Measurements from ENCODE around the gene THAP7.

Gene THAP7

DNA sequence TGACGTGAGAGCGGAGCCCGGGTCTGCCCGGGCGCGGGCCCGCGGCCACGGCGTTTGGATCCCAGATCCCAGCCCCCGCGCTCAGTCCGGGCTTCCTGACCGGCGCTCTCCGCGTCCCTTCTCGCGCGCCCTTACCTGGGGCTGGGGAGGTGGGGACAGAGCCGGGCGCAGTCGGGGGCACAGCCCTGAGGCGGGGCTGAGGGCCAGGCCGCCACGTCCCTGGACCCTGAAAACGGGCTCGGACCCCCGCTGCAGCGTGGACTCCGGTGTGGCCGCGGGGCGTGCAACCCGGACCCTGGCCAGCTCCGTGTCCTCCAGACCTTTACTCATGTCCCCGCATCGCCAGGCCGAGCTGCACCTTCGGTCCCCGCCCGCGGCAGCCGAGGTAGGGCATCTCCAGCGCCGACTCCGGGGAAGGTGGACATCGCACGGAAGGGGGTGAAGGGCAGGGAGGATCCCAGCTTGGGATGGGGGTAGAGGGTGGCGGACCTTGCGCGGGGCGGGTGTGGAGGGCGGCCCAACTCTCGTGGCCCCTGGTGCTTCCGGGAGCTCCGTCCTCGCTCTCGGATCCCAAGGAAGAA is 44.7 kb downstream of the THAP7 start:
- TF ChIP-seq SIN3A (IDR thresholded peaks at IDR 0.05; ENCODE audit: borderline replicate concordance, insufficient read depth, low read length) (no peak), TAF1 (IDR thresholded peaks at IDR 0.05; ENCODE audit: borderline replicate concordance, insufficient read depth, low read length) (no peak), FOXP2 (optimal IDR thresholded peaks at IDR 0.05; ENCODE audit: borderline replicate concordance, extremely low read depth, extremely low read length, insufficient read depth) (no peak), POLR2AphosphoS5 (IDR thresholded peaks at IDR 0.05; ENCODE audit: low read depth, low read length) (no peak)
- TF ChIP-seq, protein P1, sequence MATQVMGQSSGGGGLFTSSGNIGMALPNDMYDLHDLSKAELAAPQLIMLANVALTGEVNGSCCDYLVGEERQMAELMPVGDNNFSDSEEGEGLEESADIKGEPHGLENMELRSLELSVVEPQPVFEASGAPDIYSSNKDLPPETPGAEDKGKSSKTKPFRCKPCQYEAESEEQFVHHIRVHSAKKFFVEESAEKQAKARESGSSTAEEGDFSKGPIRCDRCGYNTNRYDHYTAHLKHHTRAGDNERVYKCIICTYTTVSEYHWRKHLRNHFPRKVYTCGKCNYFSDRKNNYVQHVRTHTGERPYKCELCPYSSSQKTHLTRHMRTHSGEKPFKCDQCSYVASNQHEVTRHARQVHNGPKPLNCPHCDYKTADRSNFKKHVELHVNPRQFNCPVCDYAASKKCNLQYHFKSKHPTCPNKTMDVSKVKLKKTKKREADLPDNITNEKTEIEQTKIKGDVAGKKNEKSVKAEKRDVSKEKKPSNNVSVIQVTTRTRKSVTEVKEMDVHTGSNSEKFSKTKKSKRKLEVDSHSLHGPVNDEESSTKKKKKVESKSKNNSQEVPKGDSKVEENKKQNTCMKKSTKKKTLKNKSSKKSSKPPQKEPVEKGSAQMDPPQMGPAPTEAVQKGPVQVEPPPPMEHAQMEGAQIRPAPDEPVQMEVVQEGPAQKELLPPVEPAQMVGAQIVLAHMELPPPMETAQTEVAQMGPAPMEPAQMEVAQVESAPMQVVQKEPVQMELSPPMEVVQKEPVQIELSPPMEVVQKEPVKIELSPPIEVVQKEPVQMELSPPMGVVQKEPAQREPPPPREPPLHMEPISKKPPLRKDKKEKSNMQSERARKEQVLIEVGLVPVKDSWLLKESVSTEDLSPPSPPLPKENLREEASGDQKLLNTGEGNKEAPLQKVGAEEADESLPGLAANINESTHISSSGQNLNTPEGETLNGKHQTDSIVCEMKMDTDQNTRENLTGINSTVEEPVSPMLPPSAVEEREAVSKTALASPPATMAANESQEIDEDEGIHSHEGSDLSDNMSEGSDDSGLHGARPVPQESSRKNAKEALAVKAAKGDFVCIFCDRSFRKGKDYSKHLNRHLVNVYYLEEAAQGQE (IDR thresholded peaks at IDR 0.05; ENCODE audit: insufficient read depth in 1 of 2, low read depth in 2 of 2, low read length in 2 of 2), result no peak

- TF ChIP-seq FOXP2 (optimal IDR thresholded peaks at IDR 0.05; ENCODE audit: borderline replicate concordance, extremely low read depth, extremely low read length, insufficient read depth) (no peak), POLR2AphosphoS5 (IDR thresholded peaks at IDR 0.05; ENCODE audit: low read depth, low read length) (no peak), TAF1 (IDR thresholded peaks at IDR 0.05; ENCODE audit: borderline replicate concordance, insufficient read depth, low read length) (no peak), SIN3A (IDR thresholded peaks at IDR 0.05; ENCODE audit: borderline replicate concordance, insufficient read depth, low read length) (no peak)
- TF ChIP-seq, protein P1 (IDR thresholded peaks at IDR 0.05; ENCODE audit: insufficient read depth in 1 of 2, low read depth in 2 of 2, low read length in 2 of 2), result no peak
These were observed 45.4 kb downstream of the THAP7 start for GRCh38 chr22:20956258-20957101.

DNA sequence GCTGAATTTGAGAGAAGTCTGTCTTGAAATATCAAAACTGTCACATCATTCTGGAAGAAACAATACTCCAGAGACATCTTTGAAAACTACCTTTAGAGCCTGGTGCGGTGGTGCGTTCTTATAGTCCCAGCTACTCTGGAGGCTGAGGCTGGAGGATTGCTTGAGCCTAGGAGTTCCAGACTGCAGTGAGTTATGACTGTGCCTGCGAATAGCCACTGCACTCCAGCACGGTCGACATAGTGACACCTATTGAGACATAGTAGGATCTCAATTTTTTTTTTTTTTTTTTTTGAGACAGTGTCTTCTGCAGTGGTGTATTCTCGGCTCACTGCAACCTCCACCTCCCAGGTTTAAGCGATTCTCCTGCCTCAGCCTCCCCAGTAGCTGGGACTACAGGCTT is 46.4 kb downstream of the THAP7 start:
- TF ChIP-seq, protein P1 (IDR thresholded peaks at IDR 0.05; ENCODE audit: insufficient read depth in 1 of 2, low read depth in 2 of 2, low read length in 2 of 2), result no peak
- TF ChIP-seq POLR2AphosphoS5 (IDR thresholded peaks at IDR 0.05; ENCODE audit: low read depth, low read length) (no peak), FOXP2 (optimal IDR thresholded peaks at IDR 0.05; ENCODE audit: borderline replicate concordance, extremely low read depth, extremely low read length, insufficient read depth) (no peak), TAF1 (IDR thresholded peaks at IDR 0.05; ENCODE audit: borderline replicate concordance, insufficient read depth, low read length) (no peak), SIN3A (IDR thresholded peaks at IDR 0.05; ENCODE audit: borderline replicate concordance, insufficient read depth, low read length) (no peak)

- TF ChIP-seq TAF1 (IDR thresholded peaks at IDR 0.05; ENCODE audit: borderline replicate concordance, insufficient read depth, low read length) (no peak), POLR2AphosphoS5 (IDR thresholded peaks at IDR 0.05; ENCODE audit: low read depth, low read length) (no peak), FOXP2 (optimal IDR thresholded peaks at IDR 0.05; ENCODE audit: borderline replicate concordance, extremely low read depth, extremely low read length, insufficient read depth) (no peak), SIN3A (IDR thresholded peaks at IDR 0.05; ENCODE audit: borderline replicate concordance, insufficient read depth, low read length) (no peak)
- TF ChIP-seq, protein P1 (IDR thresholded peaks at IDR 0.05; ENCODE audit: insufficient read depth in 1 of 2, low read depth in 2 of 2, low read length in 2 of 2), result no peak
These were observed 48.0 kb downstream of the THAP7 start for GRCh38 chr22:20953668-20954500.

Data from PFSK-1 (cell line).